Heart left ventricle (tissue), 13 donors: ENCODE data around the gene NLRP1.

Experiments
- CTCF ChIP-seq, 12 donors: fragments of 200-600 bp; sonication (generic) in 4 of 12; IDR thresholded peaks; one replicate each; pipeline versions ENCODE4 v1.5.0 to v1.8.0; 2018 to 2022; ENCODE audit warnings: antibody characterized with exemption in 12 of 12, mild to moderate bottlenecking in 5 of 12
- POLR2A ChIP-seq, 2 donors: fragments of 450-650 bp; IDR thresholded peaks; one replicate each; pipeline ENCODE4 v1.6.1; 2017; ENCODE audit warnings: antibody characterized with exemption in 2 of 2, mild to moderate bottlenecking in 2 of 2, moderate library complexity in 2 of 2
- donor health status: ischemic (EF 13 %, LVEDD 7.1; RV severe dilation, severe dysfunction).
- donor health status: DM: no; HTN: yes; CAD: no.
- donor health status: DM: no; HTN: no; CAD: no.
- donor health status: ischemic (EF 25% LVEDD 6.9; RV normal size, moderate dysfunction).
- donor health status: ischemic (EF 25% LVEDD 5.7; RV mildly dilated, moderate dysfunction).
- donor health status: ischemic (EF 35%, LVEDD 5.7; RV mildly dilated, moderate dysfunction).
- donor health status: nonischemic (EF 11% LVEDD 7.7; RV severe dilation, severe dysfunction).
- donor health status: DM: yes; HTN: yes; CAD: no.
- donor health status: PGD.
- donor health status: ischemic (EF 29% LVEDD 5.4; RV normal size, mild dysfunction).
- donor health status: nonischemic (EF 23%, LVEDD 6.1; RV moderate dilation, normal function).

- no peak for TF ChIP-seq POLR2A (IDR thresholded peaks at IDR 0.05)
- no peak for TF ChIP-seq CTCF (IDR thresholded peaks at IDR 0.05)
Measured at GRCh38 chr17:5541610-5542202, 42.6 kb downstream of the NLRP1 start.
